ENCODE data around the gene RASIP1. TPM values are rescaled to one million over a fixed set of nuclear protein-coding genes. Genes with fewer than 3 reads are reported as not detected.
A peak's percentile ranks its signal among the peaks of the same experiment; 100 is the strongest.
"Not testable (repeated sequence)": the region's sequence is repeated elsewhere in the genome, so short reads cannot be mapped to it uniquely, and the experiment has no call there.

RASIP1 gene, protein sequence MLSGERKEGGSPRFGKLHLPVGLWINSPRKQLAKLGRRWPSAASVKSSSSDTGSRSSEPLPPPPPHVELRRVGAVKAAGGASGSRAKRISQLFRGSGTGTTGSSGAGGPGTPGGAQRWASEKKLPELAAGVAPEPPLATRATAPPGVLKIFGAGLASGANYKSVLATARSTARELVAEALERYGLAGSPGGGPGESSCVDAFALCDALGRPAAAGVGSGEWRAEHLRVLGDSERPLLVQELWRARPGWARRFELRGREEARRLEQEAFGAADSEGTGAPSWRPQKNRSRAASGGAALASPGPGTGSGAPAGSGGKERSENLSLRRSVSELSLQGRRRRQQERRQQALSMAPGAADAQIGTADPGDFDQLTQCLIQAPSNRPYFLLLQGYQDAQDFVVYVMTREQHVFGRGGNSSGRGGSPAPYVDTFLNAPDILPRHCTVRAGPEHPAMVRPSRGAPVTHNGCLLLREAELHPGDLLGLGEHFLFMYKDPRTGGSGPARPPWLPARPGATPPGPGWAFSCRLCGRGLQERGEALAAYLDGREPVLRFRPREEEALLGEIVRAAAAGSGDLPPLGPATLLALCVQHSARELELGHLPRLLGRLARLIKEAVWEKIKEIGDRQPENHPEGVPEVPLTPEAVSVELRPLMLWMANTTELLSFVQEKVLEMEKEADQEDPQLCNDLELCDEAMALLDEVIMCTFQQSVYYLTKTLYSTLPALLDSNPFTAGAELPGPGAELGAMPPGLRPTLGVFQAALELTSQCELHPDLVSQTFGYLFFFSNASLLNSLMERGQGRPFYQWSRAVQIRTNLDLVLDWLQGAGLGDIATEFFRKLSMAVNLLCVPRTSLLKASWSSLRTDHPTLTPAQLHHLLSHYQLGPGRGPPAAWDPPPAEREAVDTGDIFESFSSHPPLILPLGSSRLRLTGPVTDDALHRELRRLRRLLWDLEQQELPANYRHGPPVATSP
- 10 to 100 TPM; 11.3 to 60.8 (median 32.4) TPM for total RNA-seq

DNA sequence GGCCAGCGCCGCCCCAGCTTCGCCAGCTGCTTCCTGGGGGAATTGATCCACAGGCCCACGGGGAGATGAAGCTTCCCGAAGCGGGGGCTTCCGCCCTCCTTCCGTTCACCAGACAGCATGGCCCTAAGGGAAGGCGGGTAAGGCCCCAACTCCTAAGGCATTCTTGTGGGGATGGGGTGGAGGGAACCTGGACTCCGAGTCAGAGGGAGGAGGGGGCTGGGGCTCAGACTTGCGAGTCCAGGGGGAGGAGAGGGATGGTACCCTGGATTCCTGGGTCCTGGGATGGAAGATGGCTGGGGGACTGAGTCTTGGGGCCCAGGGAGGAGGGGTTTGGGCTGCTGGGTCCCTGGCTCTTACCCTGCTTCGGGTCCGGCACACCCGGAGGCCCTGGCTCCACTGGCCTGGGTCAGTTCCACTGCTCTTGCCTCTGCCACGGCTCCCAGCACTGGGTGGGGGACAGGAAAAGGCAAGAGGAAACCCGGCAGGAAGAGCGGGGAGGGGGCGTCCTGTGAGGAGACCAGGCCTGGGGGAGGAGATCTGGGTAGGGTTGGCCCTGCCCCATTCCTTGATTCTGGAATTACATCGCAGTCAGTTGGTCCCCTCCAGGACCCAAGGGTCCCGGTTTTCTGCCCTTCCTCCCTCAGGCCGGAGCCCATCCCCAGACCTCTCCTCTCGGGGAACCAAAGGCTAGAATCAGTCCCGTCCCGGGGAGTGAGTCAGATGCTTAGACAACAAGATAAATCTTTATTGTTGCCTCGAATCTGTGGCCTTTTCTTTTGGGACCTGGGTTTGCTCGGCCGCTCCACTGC lies at the start of gene RASIP1:
Gene RASIP1 (minus strand): TSS at position 447 of the 809 bp plus-strand sequence. CDS start 328 bp downstream, at position 119.
- DNase-seq (ENCODE audit: low spot score) = no peak
- TF ChIP-seq, protein P1, sequence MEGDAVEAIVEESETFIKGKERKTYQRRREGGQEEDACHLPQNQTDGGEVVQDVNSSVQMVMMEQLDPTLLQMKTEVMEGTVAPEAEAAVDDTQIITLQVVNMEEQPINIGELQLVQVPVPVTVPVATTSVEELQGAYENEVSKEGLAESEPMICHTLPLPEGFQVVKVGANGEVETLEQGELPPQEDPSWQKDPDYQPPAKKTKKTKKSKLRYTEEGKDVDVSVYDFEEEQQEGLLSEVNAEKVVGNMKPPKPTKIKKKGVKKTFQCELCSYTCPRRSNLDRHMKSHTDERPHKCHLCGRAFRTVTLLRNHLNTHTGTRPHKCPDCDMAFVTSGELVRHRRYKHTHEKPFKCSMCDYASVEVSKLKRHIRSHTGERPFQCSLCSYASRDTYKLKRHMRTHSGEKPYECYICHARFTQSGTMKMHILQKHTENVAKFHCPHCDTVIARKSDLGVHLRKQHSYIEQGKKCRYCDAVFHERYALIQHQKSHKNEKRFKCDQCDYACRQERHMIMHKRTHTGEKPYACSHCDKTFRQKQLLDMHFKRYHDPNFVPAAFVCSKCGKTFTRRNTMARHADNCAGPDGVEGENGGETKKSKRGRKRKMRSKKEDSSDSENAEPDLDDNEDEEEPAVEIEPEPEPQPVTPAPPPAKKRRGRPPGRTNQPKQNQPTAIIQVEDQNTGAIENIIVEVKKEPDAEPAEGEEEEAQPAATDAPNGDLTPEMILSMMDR (IDR thresholded peaks at IDR 0.05) = no peak

DNA sequence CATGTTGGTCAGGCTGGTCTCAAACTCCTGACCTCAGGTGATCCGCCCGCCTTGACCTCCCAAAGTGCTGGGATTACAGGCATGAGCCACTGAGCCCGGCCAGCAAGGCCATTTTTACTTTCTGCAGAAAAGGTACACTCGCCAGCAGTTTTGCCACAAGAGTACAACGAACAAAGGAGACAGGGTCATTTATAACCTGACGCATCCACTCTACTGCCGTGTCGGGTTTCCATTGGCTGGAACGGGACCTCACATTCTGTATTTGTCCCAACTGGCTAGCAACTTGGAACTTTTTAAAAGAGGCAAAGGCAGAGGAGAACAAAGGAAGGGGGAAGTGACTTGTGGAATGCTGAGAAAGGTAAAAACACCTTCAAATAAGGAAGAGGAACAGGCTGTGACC lies 46.9 kb upstream of the RASIP1 start:
- not testable (repeated sequence) for ATAC-seq (ENCODE audit: low FRiP score); DNase-seq (ENCODE audit: low spot score)

More for the DNA sequence above, at the start of gene RASIP1:
- ATAC-seq (ENCODE audit: low FRiP score) = no peak

DNA sequence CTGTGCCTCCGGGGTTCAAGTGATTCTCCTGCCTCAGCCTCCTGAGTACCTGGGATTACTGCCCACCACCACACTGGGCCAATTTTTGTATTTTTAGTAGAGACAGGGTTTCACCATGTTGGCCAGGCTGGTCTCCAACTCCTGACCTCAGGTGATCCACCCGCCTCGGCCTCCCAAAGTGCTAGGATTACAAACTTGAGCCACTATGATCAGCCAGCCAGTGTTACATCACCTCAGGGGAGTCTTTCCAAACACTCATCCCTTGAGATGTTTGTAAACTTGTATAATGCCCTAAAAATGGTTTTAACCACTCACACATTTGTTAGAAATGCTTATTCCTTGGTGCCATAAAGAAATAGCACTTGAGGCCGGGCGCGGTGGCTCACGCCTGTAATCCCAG lies 46.0 kb upstream of the RASIP1 start:
- not testable (repeated sequence) for DNase-seq (ENCODE audit: low spot score); ATAC-seq (ENCODE audit: low FRiP score)

DNA sequence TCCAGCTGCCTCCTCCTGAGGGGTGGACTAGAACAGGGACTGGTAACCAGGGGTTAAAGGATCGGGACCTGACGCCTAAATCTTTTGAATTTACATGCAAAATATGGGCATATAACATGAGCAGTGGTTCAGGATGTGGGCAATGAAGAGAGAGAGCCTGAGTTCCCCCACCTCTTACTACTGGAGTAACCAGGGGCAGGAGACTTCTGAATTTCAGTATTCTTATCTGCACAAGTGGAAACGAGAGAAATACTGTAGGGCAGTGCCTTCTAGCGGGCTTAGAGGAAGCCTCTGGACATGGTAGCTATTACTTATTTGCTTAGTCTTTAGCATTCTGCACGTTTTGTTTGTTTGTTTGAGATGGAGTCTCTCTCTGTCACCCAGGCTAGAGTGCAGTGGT lies 44.1 kb upstream of the RASIP1 start:
- TF ChIP-seq, protein P1 (IDR thresholded peaks at IDR 0.05) = no peak
- no peak for DNase-seq (ENCODE audit: low spot score)

DNA sequence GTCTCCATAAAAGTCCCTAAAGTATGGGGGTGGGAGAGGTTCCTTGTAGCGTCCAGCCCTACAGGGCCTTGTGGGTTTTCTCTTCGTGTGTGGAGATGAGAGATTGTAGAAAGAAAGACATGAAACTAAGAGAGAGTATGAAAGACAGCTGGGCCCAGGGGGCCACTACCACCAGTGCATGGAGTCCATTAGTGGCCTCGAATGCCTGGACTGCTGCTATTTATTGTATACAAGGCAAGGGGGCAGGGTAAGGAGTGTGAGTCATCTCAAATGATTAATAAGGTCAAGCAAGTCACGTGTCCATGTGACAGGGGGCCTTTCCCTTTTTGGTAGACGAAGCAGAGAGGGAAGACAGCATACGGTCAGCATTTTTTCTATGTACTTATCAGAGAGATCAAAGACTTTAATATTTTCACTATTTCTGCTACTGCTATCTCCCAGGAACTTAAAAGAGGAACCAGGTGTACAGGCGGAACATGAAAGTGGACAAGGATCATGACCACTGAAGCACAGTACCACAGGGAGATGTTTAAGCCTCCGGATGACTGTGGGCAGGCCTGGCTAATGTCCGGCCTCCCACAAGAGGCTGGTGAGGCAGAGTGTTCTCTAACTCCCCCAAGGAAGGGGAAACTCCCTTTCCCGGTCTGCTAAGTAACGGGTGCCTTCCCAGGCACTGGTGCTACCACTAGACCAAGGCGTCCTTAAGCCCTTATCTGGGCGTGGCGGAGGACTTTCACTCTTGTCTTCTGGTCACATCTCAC lies 40.4 kb upstream of the RASIP1 start:
- peak; percentile 42 for DNase-seq (ENCODE audit: low spot score)
- TF ChIP-seq, protein P1 (IDR thresholded peaks at IDR 0.05) = no peak

More for the DNA sequence above, 44.1 kb upstream of the RASIP1 start:
- ATAC-seq (ENCODE audit: low FRiP score) = no peak

DNA sequence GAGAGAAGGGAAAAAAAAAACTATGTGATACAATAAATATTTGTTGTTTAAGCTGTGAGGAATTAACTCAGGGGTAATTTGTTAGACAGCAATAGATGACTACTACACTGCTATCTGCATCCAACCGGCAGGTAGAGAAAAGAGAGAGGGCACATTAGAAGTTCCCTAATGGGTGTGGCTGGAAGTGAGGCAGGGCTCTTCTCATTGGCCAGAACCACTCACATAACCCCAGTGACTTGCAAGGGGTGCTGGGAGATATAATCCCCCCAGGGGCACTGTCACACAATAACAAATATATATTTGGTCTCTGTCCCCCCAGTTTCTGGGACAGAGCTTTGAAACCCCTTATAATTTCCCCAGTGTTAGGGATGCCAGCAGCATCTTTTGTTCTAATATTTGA lies 39.2 kb upstream of the RASIP1 start:
- ATAC-seq (ENCODE audit: low FRiP score) = no peak
- TF ChIP-seq, protein P1 (IDR thresholded peaks at IDR 0.05) = no peak
- DNase-seq (ENCODE audit: low spot score) = no peak

More for the DNA sequence above, 40.4 kb upstream of the RASIP1 start:
- peak; percentile 78 for ATAC-seq (ENCODE audit: low FRiP score)

DNA sequence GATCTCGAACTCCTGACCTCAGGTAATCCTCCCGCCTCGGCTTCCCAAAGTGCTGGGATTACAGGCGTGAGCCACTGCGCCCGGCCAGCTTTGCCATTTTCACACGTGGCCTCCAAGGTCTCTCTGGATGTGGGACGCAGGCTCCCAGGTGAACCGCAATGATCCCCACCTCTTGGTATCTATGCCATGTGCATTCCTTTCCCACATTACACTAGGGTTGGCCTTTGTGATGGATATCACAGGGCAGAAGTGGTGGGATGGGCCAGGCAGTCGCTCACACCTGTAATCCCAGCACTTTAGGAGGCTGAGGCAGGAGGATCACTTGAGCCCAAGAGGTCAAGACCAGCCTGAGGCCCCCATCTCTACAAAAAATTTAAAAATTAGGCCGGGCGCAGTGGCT lies 37.3 kb upstream of the RASIP1 start:
- TF ChIP-seq, protein P1 (IDR thresholded peaks at IDR 0.05) = no peak
- no peak for DNase-seq (ENCODE audit: low spot score)
- no peak for ATAC-seq (ENCODE audit: low FRiP score)
